NOMO-1 treated with DMSO at 0.1 percent for 48 hours (cell line): ENCODE measurements around the gene ISL2.

Experiments used
- DNase-seq: peaks from one replicate; lab custom pipeline; 2025; ENCODE audit not compliant: unreplicated experiment; lab: John Stamatoyannopoulos, UW

The ISL2 gene

DNA sequence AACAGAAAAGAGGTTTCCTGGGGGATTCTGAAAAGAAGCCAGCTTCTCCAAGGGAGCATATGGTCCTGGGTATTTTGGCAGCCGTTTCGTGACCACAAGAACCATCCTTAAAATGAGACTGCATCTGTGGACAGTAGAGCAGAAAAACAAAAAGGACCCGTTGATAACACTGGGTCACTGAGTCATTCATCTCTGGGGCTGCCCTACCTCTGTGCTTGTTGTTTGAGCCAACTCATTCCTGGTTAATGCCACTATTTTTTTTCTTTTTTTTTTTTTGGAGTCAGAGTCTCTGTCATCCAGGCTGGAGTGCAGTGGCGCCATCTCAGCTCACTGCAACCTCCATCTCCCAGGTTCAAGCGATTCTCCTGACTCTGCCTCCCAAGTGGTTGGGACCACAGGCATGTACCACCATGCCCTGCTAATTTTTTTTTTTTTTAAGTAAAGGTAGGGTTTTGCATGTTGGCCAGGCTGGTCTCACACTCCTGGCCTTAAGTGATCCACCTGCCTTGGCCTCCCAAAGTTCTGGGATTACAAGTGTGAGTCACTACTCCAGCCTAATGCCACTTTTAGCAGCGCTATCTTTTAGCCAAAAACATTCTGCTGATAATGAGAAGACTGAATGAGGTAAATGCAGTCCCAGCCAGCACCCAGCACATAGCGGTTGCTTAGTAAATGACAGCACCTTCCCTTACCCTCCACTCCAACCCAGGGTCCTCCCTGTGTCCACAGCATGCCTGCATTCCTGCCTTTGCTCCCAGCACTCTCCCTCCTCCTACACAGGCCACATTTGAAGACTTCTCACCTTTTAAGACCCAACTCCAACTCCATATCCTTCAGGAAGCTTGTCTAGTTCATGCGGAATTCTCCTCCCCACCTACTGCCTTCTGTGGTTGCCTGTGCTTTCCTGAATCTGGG lies 9.1 kb upstream of the ISL2 start:
- DNase-seq, result no peak

DNA sequence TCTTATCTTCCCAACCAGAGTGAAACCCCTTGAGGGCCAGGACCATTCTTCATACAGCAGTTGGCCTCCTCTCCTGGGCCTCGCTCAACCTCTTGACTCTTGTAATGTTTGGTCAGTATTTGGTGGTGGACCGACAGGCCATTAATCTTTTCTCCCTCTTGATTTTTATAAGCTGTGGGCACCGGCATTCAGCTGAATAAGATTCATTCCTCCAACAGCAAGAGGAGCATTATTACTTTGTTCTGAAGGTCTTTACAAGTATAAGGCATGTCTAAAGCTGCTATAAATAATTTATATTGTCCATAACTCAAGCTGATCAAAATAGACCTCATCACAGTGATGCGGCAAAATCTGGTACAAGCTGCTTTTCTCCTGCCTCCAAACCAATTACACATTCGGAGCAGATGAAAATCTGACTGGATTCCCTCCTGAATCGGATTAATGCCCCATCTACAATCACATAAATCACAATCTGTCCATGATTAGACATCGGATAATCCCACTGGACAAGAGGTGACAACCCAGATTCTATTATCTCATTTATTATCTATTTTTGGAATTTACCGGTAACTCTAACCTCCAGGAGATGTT lies 8.4 kb upstream of the ISL2 start:
- no peak for DNase-seq

DNA sequence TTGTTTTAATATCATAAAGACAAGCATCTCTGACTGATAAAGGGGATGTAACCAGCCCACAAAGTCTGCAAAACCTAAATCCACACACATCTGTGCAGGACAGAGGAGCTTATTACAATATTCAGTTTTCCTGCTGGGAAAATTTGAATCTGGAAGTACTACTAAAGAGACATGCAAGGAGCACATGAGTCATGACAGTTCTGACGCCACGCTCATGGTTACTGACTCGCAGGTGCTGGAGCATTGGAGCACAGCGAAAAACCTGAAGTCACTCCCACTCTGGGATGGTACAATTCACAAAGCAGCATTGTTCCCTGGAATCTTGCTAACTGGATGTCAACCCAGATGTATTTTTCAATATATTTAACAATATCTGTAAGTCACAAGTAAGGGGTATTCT lies 7.6 kb upstream of the ISL2 start:
- no peak for DNase-seq

DNA sequence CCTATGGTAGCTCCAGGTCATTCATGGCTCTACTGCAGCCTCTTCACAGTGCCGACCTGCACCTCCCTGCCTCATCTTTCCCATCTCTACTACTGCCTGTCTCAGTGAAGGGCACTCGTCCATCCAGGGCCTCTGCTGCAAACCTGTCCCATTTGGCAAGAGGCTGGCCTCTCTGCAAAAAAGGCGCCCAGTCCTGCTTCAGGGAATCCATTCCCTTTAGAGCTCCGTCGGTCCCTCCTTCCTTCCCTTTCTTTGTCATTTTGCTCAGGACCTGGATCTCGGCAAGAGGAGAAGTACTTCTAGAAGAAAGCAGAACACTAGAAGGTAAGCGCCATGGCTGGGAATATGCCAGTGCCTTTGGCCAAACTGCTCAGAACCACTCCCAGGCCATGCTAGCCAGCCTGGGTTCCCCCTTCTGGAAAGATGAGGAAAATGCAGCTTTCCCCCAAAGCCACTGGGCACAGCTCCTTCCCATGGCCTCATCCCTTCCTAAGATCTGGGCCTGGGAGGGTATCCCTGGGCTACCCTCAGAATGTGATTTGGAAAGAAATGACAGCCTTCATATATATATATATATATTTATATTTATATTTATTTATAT lies 6.4 kb upstream of the ISL2 start:
- peak; percentile 7 for DNase-seq

DNA sequence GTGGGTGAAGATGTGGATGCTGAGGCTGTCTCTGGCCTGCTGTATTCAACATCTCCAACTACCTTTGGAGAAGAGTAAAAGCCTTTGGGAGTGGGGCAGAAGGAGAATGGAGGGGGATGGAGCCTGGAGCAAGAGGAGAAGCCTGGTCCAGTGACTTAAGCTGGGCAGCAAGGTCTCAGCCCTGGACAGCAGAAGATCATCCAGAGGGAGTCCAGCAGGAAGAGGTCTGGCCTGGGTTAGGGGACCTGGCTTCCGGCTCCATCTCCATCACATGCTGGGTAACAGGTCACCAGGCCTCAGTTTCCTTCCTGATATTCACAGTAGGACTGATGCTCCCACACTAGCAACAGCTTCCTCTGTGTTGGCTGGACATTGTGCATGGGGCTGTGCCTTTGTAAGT lies 3.8 kb upstream of the ISL2 start:
- no peak for DNase-seq

DNA sequence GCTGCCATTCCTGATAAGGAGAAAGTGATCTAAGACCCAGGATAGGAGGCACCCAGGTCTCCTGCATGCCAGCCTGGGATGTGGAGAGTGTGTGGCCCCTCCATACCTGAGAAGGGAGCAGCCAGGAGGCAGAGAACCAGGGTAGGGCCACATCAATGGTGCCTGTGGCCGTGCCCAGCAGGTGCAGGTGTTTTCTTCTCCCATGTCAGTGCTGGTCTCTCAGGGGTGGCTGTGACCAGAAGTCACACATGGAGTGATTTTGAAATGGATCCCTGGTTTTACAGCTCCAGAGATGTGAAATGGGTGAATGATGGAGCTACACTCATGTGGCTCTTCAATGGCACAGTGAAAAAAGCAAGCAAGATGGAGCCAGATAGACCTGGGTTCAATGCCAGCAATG lies 3.3 kb upstream of the ISL2 start:
- no peak for DNase-seq

DNA sequence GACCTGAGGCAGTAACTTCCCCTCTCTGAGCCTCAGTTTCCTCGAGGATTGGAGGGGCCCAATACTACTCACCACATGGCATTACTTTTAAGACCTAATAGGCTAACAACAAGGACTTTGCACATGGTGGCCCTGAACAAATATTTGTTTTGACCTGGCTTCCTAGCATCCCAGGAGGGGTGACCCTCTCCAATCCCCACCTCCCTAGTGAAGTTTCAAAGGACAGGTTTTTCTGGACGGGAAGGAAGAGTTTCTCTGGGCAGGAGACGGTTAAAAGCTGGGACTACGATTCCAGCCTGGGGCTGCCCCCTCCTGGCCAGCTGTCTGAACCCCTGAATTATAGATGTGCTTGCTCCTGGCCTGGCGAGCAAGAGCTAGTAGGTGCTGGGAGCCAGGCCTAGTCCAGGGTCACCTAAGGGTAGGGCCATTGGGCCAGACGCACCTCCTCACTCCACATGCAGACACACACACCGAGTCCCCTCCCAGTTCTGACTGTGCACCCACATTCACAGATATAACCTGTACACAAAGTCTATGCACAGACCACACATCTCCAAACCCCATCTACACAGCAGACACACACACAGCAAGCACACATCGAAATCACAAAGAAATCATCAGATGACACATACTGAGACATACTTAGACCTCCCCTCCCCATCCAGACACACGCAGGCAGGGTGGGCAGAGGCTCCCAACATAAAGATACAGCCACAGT lies 2.7 kb upstream of the ISL2 start:
- DNase-seq, result no peak

DNA sequence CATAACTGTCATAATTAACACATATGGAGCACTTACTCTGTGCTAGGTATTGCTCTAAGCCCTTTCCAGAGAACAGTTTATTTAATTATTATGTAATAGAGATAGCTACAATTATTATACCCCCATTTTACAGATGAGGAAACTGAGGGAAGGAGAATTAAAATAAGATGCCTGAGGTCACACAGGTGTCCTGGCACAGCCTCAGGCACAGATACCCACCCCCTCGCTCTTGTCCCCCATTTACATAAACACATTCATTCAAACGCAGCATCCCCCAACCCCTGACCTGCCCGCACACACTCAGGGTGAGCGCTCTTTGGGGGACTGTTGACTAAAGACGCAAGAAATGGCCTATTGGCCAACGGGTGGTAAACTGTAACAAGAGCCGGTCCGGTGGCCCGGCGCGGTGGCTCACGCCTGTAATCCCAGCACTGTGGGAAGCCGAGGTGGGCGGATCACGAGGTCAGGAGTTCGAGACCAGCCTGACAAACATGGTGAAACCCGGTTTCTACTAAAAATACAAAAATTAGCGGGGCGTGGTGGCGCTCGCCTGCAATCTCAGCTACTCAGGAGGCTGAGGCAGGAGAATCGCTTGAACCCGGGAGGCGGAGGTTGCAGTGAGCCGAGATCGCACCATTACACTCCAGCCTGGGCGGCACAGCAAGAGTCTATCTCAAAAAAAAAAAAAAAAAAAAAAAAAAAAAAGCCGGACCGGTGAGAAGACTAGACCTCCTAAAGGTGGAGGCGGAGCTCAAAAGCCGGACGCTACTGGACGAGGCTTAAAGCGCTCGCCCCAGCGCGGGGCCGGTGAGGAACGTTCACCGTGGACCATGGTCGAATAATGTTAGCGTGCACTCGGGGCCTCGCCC lies 1.9 kb upstream of the ISL2 start:
- no peak for DNase-seq

DNA sequence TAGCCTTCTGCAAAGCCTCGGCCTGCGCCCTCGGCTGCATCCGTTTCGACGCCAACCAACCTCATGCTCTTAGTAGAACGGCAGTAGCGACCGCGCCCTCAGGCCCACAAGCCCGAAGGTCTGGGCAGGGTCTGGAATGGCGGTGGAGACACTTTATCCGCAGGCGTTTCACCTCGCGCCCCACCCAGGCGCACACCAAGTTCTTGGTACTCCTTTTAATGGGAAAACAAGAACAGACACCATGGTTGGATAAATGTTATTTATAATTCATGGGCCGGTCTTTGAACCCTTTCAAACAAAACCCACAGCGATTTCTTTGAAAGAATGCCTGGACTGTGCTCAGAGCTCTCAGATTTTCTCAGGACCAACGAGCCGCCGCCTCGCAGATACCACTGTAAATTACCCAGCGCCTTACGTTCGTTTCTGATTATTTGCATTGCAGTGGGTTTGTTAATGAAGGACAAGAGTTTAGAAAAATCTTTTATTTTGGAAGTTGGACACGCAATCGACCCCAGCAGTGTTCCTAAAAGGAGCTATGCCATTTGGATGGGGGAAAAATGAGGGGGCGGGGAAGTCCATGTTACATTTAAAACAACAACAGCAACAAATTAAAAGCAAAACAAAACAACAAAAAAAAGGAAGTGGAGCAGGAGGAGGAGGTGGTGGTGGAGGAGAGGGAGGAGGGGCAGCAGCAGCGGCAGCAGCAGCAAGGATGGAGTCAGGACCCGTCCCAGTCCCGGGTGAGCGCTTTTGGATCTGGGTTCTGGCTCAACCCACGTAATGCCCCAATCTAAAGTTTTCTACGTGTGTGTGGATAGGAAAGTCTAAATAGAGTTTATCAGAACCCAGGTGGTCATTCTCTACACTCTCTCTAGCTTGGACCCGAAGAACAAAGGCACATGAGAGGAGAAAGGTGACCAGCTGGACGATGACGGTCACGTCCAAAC lies 993 bp upstream of the ISL2 start:
- DNase-seq, result peak; percentile 26

DNA sequence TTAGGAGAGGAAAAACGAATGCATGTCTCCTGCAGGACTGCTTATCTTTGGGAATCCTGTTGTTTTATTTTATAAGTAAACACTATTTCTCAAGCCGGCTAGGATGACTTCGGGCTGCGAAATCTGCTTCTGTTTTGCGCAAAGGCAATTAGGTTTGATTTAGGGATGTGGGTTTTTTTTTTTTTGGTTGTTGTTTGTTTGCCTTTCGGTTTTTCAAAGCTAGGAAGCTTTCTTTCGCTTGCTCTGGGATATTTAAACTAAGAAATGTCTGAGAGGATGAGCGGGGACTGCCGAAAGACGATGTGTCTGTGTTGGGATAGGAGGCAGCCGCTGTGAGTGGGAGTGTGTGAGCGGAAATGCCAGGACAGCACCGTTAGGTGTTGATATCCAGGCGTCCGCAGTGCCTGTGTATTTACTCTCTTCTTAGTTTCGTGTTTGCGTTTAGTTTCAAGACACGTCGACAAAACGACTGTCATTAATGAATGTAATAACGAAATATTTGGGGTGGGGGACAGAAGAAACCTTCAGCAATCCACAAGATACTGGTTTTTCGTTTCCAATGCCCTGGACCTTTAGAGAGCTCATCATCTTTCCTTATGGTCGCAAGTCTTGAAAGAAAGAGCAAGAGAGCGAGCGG lies 604 bp downstream of the ISL2 start:
- peak; percentile 8 for DNase-seq

DNA sequence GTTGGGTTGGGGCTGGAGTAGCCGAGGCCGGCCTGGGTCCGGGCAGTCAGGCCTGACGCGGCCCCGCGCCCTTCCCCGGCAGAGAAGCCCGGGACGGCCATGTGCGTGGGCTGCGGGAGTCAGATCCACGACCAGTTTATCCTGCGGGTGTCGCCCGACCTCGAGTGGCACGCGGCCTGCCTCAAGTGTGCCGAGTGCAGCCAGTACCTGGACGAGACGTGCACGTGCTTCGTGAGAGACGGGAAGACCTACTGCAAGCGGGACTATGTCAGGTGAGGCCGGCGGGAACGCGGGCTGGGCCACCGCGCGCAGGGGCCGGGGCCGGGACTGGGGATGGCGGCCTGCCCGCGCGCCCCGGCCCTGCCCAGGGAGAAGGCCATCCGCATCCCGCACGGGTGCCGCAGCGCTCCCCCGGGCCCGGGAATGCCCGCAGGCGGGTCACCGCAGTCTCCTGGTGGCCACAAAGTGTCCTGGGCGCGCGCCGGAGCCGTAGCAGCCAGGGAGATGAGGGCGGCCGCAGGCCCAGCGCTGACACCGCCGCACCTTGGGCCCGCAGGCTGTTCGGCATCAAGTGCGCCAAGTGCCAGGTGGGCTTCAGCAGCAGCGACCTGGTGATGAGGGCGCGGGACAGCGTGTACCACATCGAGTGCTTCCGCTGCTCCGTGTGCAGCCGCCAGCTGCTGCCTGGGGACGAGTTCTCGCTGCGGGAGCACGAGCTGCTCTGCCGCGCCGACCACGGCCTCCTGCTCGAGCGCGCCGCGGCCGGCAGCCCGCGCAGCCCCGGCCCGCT lies 1.3 kb downstream of the ISL2 start:
- DNase-seq, result no peak

DNA sequence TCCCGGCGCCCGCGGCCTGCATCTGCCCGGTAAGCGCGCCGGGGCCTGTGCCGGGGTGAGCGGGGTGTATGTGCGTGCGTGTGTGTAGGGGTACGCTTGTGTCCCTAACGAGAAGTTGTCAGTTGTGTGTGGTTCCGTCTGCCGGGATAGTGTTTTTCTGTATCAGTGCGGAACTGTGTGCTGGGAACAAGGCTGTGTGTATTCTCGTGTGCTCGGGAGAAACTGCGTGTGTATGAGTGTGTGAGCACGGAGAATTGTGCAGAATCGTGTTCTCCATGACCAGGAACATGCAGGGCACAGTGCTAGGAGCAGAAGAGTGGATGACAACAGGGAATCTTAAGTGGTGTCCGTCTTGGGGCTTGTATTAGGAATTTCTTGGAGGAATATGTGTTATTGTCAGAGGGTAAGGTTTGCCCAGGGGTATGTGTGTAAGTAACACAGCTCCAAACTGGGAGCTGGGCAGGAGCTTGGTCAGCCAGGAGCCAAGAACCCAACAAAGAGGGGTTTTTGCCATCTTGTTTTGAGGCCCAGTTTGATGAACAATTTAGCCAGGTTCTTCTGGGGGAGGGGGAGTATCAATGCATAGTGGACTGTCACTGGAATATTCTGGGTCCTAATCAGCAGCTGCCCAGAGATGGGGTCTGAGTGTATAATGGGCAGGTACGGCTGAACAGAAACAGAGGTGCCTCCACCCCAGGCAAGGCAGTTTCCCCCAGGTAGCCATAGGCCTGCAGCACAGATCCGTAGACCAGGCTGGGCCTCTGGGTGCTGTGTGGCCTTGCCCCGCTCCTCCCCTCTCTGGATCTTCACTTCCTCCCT lies 2.1 kb downstream of the ISL2 start:
- DNase-seq, result no peak

DNA sequence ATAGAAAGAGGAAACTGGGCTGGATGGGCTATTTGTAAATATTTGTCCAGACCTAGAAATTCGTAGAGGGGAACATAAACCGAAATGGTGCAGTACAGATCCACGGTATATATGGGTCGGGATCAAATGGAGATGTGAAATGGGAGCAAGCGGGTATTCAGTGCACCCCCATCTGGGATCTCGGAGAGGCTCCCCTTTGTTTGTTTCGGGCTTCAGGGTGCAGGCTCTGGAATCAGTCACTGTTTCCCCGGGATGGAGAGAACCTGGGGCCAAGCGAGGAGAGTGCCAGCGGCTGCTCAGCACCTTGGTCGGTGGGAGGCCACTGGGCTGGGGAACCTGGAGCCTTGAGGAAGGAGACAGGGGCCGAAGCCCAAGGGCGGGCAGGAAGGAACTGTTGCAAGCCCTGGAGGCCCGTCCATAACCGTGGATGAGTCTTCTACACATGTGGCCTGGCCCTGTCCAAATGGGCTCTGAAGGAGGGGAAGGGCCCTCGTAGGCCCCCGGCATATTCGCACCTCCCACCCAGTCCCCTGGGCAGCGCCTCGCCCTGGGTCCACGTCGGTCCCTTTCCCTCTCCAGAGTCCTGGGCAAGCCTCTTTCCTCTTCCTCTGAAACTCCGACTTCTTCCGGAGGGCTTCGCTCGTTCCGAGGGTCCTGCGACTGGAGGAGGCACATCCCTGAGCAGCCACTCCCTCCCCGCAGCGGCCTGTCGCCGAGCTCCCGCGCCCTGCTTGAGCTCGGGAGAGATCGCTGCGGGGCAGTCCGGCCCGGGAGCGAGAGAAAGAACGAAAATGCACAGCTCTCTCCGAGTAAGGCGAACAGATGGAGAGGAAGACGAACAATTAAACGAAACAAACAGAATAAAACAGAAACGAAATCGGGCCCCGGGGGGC lies 3.0 kb downstream of the ISL2 start:
- DNase-seq, result peak; percentile 63

DNA sequence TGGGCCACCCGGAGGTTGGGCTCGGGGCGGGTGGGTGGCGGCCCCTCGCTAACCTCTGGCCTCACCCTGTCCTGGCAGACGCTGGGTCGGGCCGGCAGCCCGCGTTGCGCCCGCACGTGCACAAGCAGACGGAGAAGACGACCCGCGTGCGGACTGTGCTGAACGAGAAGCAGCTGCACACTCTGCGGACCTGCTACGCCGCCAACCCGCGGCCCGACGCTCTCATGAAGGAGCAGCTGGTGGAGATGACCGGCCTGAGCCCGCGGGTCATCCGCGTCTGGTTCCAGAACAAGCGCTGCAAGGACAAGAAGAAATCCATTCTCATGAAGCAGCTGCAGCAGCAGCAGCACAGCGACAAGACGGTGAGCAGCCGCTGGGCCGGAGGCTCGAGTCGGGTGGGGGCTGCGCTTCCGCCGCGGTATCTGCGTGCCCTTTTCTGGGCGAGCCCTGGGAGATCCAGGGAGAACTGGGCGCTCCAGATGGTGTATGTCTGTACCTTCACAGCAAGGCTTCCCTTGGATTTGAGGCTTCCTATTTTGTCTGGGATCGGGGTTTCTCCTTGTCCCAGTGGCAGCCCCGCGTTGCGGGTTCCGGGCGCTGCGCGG lies 3.7 kb downstream of the ISL2 start:
- DNase-seq, result no peak

DNA sequence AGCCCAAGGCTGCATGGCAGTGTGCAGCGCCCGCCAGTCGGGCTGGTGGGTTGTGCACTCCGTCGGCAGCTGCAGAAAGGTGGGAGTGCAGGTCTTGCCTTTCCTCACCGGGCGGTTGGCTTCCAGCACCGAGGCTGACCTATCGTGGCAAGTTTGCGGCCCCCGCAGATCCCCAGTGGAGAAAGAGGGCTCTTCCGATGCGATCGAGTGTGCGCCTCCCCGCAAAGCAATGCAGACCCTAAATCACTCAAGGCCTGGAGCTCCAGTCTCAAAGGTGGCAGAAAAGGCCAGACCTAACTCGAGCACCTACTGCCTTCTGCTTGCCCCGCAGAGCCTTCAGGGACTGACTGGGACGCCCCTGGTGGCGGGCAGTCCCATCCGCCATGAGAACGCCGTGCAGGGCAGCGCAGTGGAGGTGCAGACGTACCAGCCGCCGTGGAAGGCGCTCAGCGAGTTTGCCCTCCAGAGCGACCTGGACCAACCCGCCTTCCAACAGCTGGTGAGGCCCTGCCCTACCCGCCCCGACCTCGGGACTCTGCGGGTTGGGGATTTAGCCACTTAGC lies 4.3 kb downstream of the ISL2 start:
- DNase-seq, result peak; percentile 63
